Measurements from ENCODE around the gene KLF1.

DNA sequence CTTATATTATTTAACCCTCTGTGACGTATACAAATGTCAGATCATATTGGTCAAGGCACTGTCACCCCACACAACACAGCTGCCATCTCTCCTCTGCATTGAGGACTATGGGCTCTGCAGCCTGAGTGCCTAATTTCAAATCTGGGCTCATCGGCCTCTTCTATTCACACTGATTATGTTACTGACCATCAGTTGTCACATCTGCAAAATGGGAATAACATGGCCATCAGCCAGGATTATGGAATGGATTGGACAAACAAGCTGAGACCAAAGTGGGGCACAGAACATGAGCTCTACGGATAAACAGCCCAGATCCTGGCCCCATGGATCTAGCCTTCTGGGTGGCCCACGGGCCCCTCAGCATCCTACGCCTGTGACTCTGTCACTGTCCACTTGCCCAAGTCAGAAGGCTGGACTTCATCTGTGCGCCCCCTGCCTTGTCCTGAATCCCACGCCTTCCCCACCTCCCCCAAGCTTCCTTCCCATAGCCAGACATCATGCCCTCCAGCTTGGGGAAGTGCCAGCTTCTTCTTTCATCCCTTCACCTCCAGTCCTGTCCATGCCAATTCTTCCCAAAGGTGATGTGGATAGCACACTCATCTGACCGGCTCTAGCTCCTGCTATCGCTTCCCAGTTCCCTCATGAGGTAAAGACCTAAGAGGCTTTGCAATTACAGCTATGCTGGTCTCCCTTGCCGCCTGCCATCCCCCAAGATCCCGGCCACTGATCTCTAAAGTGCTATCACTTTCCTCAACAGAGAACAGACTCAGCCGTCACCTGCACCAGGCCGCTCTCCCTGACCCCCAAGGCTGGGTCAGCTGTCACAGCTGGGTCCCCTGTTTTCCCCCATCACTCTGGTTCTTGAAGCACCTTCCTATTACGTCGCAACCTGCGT is 45.6 kb upstream of the KLF1 start:
- TF ChIP-seq, protein P1, sequence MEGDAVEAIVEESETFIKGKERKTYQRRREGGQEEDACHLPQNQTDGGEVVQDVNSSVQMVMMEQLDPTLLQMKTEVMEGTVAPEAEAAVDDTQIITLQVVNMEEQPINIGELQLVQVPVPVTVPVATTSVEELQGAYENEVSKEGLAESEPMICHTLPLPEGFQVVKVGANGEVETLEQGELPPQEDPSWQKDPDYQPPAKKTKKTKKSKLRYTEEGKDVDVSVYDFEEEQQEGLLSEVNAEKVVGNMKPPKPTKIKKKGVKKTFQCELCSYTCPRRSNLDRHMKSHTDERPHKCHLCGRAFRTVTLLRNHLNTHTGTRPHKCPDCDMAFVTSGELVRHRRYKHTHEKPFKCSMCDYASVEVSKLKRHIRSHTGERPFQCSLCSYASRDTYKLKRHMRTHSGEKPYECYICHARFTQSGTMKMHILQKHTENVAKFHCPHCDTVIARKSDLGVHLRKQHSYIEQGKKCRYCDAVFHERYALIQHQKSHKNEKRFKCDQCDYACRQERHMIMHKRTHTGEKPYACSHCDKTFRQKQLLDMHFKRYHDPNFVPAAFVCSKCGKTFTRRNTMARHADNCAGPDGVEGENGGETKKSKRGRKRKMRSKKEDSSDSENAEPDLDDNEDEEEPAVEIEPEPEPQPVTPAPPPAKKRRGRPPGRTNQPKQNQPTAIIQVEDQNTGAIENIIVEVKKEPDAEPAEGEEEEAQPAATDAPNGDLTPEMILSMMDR (IDR thresholded peaks at IDR 0.05 in 4 of 5, conservative IDR thresholded peaks at IDR 0.05 in 1 of 5): no peak
- no peak for TF ChIP-seq POLR2A (IDR thresholded peaks at IDR 0.05)
